GM20431 (cell line): ENCODE measurements around the gene CTNNA1.

ENCODE experiments used
- in situ Hi-C: fragments of 300-500 bp; cut with MseI, MboI; formaldehyde crosslinking; loops from one replicate; pipeline ENCODE4 v1.15.0; 2020; ENCODE audit warnings: low sequenced_read_pairs; ENCODE audit not compliant: unreplicated experiment

Gene CTNNA1

GRCh38 chr5:138975098-138975847, 222.0 kb downstream of the CTNNA1 start:
- in situ Hi-C loops: no loop called here

- in situ Hi-C loops: no loop called here
Measured at GRCh38 chr5:138978080-138978479, 224.9 kb downstream of the CTNNA1 start.

- in situ Hi-C loops: no loop called here
Measured at GRCh38 chr5:138978581-138978980, 225.4 kb downstream of the CTNNA1 start.

GRCh38 chr5:138979684-138980280, 226.6 kb downstream of the CTNNA1 start:
- in situ Hi-C loops: no loop called here

- in situ Hi-C loops: no loop called here
Measured at GRCh38 chr5:138980441-138980840, 227.2 kb downstream of the CTNNA1 start.

- in situ Hi-C loops: no loop called here
Measured at GRCh38 chr5:138981131-138981530, 227.9 kb downstream of the CTNNA1 start.

- in situ Hi-C loops: no loop called here
Measured at GRCh38 chr5:138981586-138981985, 228.4 kb downstream of the CTNNA1 start.

GRCh38 chr5:138983984-138984383, 230.8 kb downstream of the CTNNA1 start:
- in situ Hi-C loops: no loop called here
